ENCODE data around the gene TMEM117. TPM values are rescaled to one million over a fixed set of nuclear protein-coding genes. Genes with fewer than 3 reads are reported as not detected.
A peak's percentile ranks its signal among the peaks of the same experiment; 100 is the strongest.

TMEM117 gene
- total RNA-seq, 1 donor from 2014 or later: 35.3 TPM

DNA sequence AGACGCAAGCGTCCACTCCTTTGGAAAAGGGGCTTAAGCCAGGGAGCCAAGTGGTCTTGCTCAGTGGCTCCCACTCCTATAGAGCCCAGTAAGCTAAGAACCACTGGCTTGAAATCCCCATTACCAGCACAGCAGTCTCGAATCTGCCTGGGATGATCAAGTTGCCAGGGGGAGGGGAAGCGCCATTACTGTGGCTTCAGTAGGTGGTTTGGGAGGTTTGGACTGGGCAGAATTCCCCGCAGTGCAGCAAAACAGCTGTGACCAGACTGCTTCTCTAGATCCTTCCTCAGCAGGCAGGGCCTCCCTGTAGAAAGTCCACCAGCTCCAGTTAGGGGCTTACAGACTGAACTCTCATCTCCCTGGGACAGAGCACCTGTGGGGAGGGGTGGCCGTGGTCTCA, 115.4 kb downstream of the TMEM117 start:
- DNase-seq (ENCODE audit: low spot score in 2 of 2, unreplicated experiment in 2 of 2): no peak
- Mint-ChIP-seq H3K4me1 (peaks cover 3% of the 10 kb centered on the region), H3K27ac (no peak overlapping the region), H3K9me3 (peaks cover 50% of the 10 kb centered on the region), H3K4me3 (no peak overlapping the region), H3K27me3 (ENCODE audit: low read depth) (no peaks in the 10 kb centered on the region), H3K36me3 (peaks cover 58% of the 10 kb centered on the region)
- TF ChIP-seq, protein P1, sequence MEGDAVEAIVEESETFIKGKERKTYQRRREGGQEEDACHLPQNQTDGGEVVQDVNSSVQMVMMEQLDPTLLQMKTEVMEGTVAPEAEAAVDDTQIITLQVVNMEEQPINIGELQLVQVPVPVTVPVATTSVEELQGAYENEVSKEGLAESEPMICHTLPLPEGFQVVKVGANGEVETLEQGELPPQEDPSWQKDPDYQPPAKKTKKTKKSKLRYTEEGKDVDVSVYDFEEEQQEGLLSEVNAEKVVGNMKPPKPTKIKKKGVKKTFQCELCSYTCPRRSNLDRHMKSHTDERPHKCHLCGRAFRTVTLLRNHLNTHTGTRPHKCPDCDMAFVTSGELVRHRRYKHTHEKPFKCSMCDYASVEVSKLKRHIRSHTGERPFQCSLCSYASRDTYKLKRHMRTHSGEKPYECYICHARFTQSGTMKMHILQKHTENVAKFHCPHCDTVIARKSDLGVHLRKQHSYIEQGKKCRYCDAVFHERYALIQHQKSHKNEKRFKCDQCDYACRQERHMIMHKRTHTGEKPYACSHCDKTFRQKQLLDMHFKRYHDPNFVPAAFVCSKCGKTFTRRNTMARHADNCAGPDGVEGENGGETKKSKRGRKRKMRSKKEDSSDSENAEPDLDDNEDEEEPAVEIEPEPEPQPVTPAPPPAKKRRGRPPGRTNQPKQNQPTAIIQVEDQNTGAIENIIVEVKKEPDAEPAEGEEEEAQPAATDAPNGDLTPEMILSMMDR (IDR thresholded peaks at IDR 0.05; ENCODE audit: unreplicated experiment): no peak

GRCh38 chr12:43957732-43958372, 122.0 kb downstream of the TMEM117 start:
- DNase-seq (ENCODE audit: low spot score in 2 of 2, unreplicated experiment in 2 of 2): no peak
- Mint-ChIP-seq H3K4me1 (peaks cover 3% of the 10 kb centered on the region), H3K9me3 (peaks cover 33% of the 10 kb centered on the region), H3K27me3 (ENCODE audit: low read depth) (no peaks in the 10 kb centered on the region), H3K4me3 (no peak overlapping the region), H3K36me3 (peaks cover 14% of the 10 kb centered on the region), H3K27ac (no peak overlapping the region)
- TF ChIP-seq, protein P1 (IDR thresholded peaks at IDR 0.05; ENCODE audit: unreplicated experiment): peak; percentile 15

GRCh38 chr12:43964033-43964432, 128.2 kb downstream of the TMEM117 start:
- TF ChIP-seq, protein P1 (IDR thresholded peaks at IDR 0.05; ENCODE audit: unreplicated experiment): no peak
- H3K27ac Mint-ChIP-seq: peak overlapping the region; percentile 3
- no peaks in the 10 kb centered on the region for H3K27me3 Mint-ChIP-seq (ENCODE audit: low read depth)
- no peak overlapping the region for H3K4me3 Mint-ChIP-seq
- H3K36me3 Mint-ChIP-seq: peaks cover 17% of the 10 kb centered on the region
- peaks cover 24% of the 10 kb centered on the region for H3K4me1 Mint-ChIP-seq
- H3K9me3 Mint-ChIP-seq: peaks cover 21% of the 10 kb centered on the region
- no peak for DNase-seq (ENCODE audit: low spot score in 2 of 2, unreplicated experiment in 2 of 2)

GRCh38 chr12:43964961-43965360, 129.1 kb downstream of the TMEM117 start:
- TF ChIP-seq, protein P1 (IDR thresholded peaks at IDR 0.05; ENCODE audit: unreplicated experiment): no peak
- no peak for DNase-seq (ENCODE audit: low spot score in 2 of 2, unreplicated experiment in 2 of 2)
- Mint-ChIP-seq H3K4me1 (peaks cover 23% of the 10 kb centered on the region), H3K27ac (no peak overlapping the region), H3K9me3 (peaks cover 21% of the 10 kb centered on the region), H3K27me3 (ENCODE audit: low read depth) (no peaks in the 10 kb centered on the region), H3K4me3 (no peak overlapping the region), H3K36me3 (peaks cover 19% of the 10 kb centered on the region)

DNA sequence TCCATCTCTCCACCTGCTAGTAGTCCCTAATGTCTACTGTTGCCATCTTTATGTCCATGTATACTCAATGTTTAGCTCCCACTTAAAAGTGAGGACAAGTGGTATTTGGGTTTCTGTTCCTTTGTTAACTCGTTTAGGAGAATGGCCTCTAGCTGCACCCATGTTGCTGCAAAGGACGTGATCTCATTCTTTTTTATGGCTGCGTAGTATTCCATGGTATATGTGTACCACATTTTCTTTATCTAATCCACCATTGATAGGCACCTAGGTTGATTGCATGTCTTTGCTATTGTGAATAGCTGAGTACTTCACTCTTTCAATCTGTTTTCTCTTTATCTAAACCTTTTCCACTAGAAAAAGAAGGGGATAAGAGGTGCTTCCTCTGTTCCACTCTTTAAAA, 130.0 kb downstream of the TMEM117 start:
- Mint-ChIP-seq H3K4me1 (peaks cover 21% of the 10 kb centered on the region), H3K4me3 (no peak overlapping the region), H3K9me3 (peaks cover 26% of the 10 kb centered on the region), H3K27ac (no peak overlapping the region), H3K27me3 (ENCODE audit: low read depth) (no peaks in the 10 kb centered on the region), H3K36me3 (peaks cover 24% of the 10 kb centered on the region)
- DNase-seq (ENCODE audit: low spot score in 2 of 2, unreplicated experiment in 2 of 2): no peak
- TF ChIP-seq, protein P1 (IDR thresholded peaks at IDR 0.05; ENCODE audit: unreplicated experiment): no peak
